Measurements from ENCODE around the gene IFIH1.

The IFIH1 gene

GRCh38 chr2:162308747-162309503 is 9.6 kb downstream of the IFIH1 start:
- DNase-seq (ENCODE audit: low read depth), result no peak

GRCh38 chr2:162305901-162306300 is 12.6 kb downstream of the IFIH1 start:
- DNase-seq (ENCODE audit: low read depth), result no peak

GRCh38 chr2:162301877-162302276 is 16.6 kb downstream of the IFIH1 start:
- DNase-seq (ENCODE audit: low read depth), result no peak

- DNase-seq (ENCODE audit: low read depth), result no peak
Observed at GRCh38 chr2:162301151-162301804, 17.2 kb downstream of the IFIH1 start.

GRCh38 chr2:162300266-162300665 is 18.2 kb downstream of the IFIH1 start:
- no peak for DNase-seq (ENCODE audit: low read depth)

- no peak for DNase-seq (ENCODE audit: low read depth)
Observed at GRCh38 chr2:162298669-162299335, 19.7 kb downstream of the IFIH1 start.

- peak; percentile 23 for DNase-seq (ENCODE audit: low read depth)
Observed at GRCh38 chr2:162297925-162298552, 20.4 kb downstream of the IFIH1 start.

- no peak for DNase-seq (ENCODE audit: low read depth)
Observed at GRCh38 chr2:162295009-162295408, 23.5 kb downstream of the IFIH1 start.

- DNase-seq (ENCODE audit: low read depth), result no peak
Observed at GRCh38 chr2:162293122-162293786, 25.2 kb downstream of the IFIH1 start.

GRCh38 chr2:162291748-162292147 is 26.7 kb downstream of the IFIH1 start:
- DNase-seq (ENCODE audit: low read depth), result no peak

GRCh38 chr2:162282765-162283425 is 35.6 kb downstream of the IFIH1 start:
- no peak for DNase-seq (ENCODE audit: low read depth)

- DNase-seq (ENCODE audit: low read depth), result no peak
Observed at GRCh38 chr2:162280654-162281053, 37.8 kb downstream of the IFIH1 start.

GRCh38 chr2:162277381-162277780 is 41.1 kb downstream of the IFIH1 start:
- DNase-seq (ENCODE audit: low read depth), result no peak

GRCh38 chr2:162267996-162268395 is 50.5 kb downstream of the IFIH1 start:
- DNase-seq (ENCODE audit: low read depth), result no peak

- no peak for DNase-seq (ENCODE audit: low read depth)
Observed at GRCh38 chr2:162267496-162267895, 51.0 kb downstream of the IFIH1 start.

- no peak for DNase-seq (ENCODE audit: low read depth)
Observed at GRCh38 chr2:162266460-162266760, 52.1 kb downstream of the IFIH1 start.

GRCh38 chr2:162265666-162266459 is 52.6 kb downstream of the IFIH1 start:
- no peak for DNase-seq (ENCODE audit: low read depth)

- DNase-seq (ENCODE audit: low read depth), result no peak
Observed at GRCh38 chr2:162261032-162261945, 57.2 kb downstream of the IFIH1 start.

- no peak for DNase-seq (ENCODE audit: low read depth)
Observed at GRCh38 chr2:162258686-162259085, 59.8 kb downstream of the IFIH1 start.

GRCh38 chr2:162258169-162258568 is 60.3 kb downstream of the IFIH1 start:
- no peak for DNase-seq (ENCODE audit: low read depth)

Data from T-helper 22 cell (primary cell).